WTC11 (cell line): ENCODE measurements around the gene PNCK. TPM values are rescaled to one million over a fixed set of nuclear protein-coding genes. Genes with fewer than 3 reads are reported as not detected.
"Not testable (repeated sequence)": the region's sequence is repeated elsewhere in the genome, so short reads cannot be mapped to it uniquely, and the experiment has no call there.

ENCODE experiments used
- ATAC-seq: fragments of 200-7000 bp; cut with Tn5 transposase; 2 replicates; pipeline ENCODE4 v1.10.0; 2021; ENCODE audit warnings: mild to moderate bottlenecking, moderate library complexity
- CTCF ChIA-PET: fragments of 300-600 bp; sonication (Branson Sonifier 250); formaldehyde crosslinking; loops from one replicate; lab custom pipeline; 2021; ENCODE audit warnings: antibody characterized with exemption; lab: Charles Lee
- POLR2A ChIA-PET: fragments of 350-600 bp; sonication (Branson Sonifier 250); formaldehyde crosslinking; loops from one replicate; lab custom pipeline; 2021; ENCODE audit warnings: antibody characterized with exemption; lab: Charles Lee
- DNase-seq: peaks from one replicate; pipeline ENCODE4 v3.0.0; 2021; ENCODE audit warnings: low spot score
- H3K27ac Mint-ChIP-seq: 2 replicates; pipeline ENCODE4 v1.8.0; 2021; ENCODE audit warnings: mixed read lengths
- H3K27me3 Mint-ChIP-seq: 2 replicates; pipeline ENCODE4 v1.8.0; 2021; ENCODE audit warnings: low read depth, mild to moderate bottlenecking, moderate library complexity, mixed read lengths
- H3K36me3 Mint-ChIP-seq: 2 replicates; pipeline ENCODE4 v1.8.0; 2021; ENCODE audit warnings: mixed read lengths
- H3K4me1 Mint-ChIP-seq: 2 replicates; pipeline ENCODE4 v1.8.0; 2022; ENCODE audit warnings: mixed read lengths
- H3K4me3 Mint-ChIP-seq: 2 replicates; pipeline ENCODE4 v1.8.0; 2021; ENCODE audit warnings: mild to moderate bottlenecking, moderate library complexity, mixed read lengths
- H3K9me3 Mint-ChIP-seq: 2 replicates; pipeline ENCODE4 v1.8.0; 2021; ENCODE audit warnings: mixed read lengths
- ATF6 ChIP-seq: sonication (generic); formaldehyde crosslinking; IDR thresholded peaks from 2 replicates; pipeline ENCODE4 v1.8.1; 2023; ENCODE audit warnings: mild to moderate bottlenecking, missing genetic modification reagents
- CREB1 ChIP-seq: sonication (generic); formaldehyde crosslinking; IDR thresholded peaks from 2 replicates; pipeline ENCODE4 v1.8.0; 2023; ENCODE audit warnings: mild to moderate bottlenecking, missing genetic modification reagents
- CREM ChIP-seq: sonication (generic); formaldehyde crosslinking; IDR thresholded peaks from 2 replicates; pipeline ENCODE4 v1.8.1; 2022; ENCODE audit warnings: mild to moderate bottlenecking, missing genetic modification reagents, moderate library complexity
- ERG ChIP-seq: fragments of 250-450 bp; sonication (Bioruptor Pico); IDR thresholded peaks from 2 replicates; pipeline ENCODE4 v1.8.0; 2021; ENCODE audit warnings: mild to moderate bottlenecking
- FOXJ3 ChIP-seq: sonication (generic); formaldehyde crosslinking; IDR thresholded peaks from 2 replicates; pipeline ENCODE4 v1.9.0; 2021; ENCODE audit warnings: missing genetic modification reagents, mild to moderate bottlenecking, borderline replicate concordance
- GRHL2 ChIP-seq: fragments of 250-450 bp; sonication (Bioruptor Pico); IDR thresholded peaks from 2 replicates; pipeline ENCODE4 v1.8.0; 2022; ENCODE audit warnings: mild to moderate bottlenecking, moderate library complexity; ENCODE audit not compliant: insufficient replicate concordance, severe bottlenecking
- NFATC4 ChIP-seq: fragments of 250-450 bp; sonication (Bioruptor Pico); IDR thresholded peaks from 2 replicates; pipeline ENCODE4 v1.9.0; 2021; ENCODE audit warnings: mild to moderate bottlenecking
- NR1H2 ChIP-seq: sonication (generic); formaldehyde crosslinking; IDR thresholded peaks from 2 replicates; pipeline ENCODE4 v1.9.0; 2021; ENCODE audit warnings: mild to moderate bottlenecking, moderate library complexity, missing genetic modification reagents
- RELA ChIP-seq: sonication (generic); formaldehyde crosslinking; IDR thresholded peaks from 2 replicates; pipeline ENCODE4 v1.8.1; 2022; ENCODE audit warnings: missing genetic modification reagents, mild to moderate bottlenecking, borderline replicate concordance
- SMAD3 ChIP-seq: sonication (generic); formaldehyde crosslinking; IDR thresholded peaks from 2 replicates; pipeline ENCODE4 v1.8.0; 2022; ENCODE audit warnings: missing genetic modification reagents, mild to moderate bottlenecking, borderline replicate concordance
- TEAD1 ChIP-seq: sonication (generic); formaldehyde crosslinking; IDR thresholded peaks from 2 replicates; pipeline ENCODE4 v1.8.0; 2022; ENCODE audit warnings: mild to moderate bottlenecking, missing genetic modification reagents
- ZMAT4 ChIP-seq: fragments of 250-450 bp; sonication (Bioruptor Pico); IDR thresholded peaks from 2 replicates; pipeline ENCODE4 v1.9.0; 2021; ENCODE audit warnings: mild to moderate bottlenecking
- ZNF425 ChIP-seq: fragments of 250-450 bp; sonication (Bioruptor Pico); conservative IDR thresholded peaks from 2 replicates; pipeline ENCODE4 v1.9.0; 2021; ENCODE audit warnings: mild to moderate bottlenecking
- total RNA-seq: library from RNA; stranded (reverse); gene quantifications from 3 replicates; pipeline ENCODE4 v1.2.3, GENCODE V29; 2021
- TF ChIP-seq, protein P1 (sequence below): sonication (generic); formaldehyde crosslinking; IDR thresholded peaks from 2 replicates; pipeline ENCODE4 v1.8.1; 2022; ENCODE audit warnings: low read depth, mild to moderate bottlenecking, moderate library complexity, missing genetic modification reagents, borderline replicate concordance
- TF ChIP-seq, protein P2 (sequence below): sonication (generic); formaldehyde crosslinking; IDR thresholded peaks from 2 replicates; pipeline ENCODE4 v1.8.1; 2023; ENCODE audit warnings: mild to moderate bottlenecking, missing genetic modification reagents
- TF ChIP-seq, protein P3 (sequence below): sonication (generic); formaldehyde crosslinking; IDR thresholded peaks from 2 replicates; pipeline ENCODE4 v1.8.0; 2022; ENCODE audit warnings: mild to moderate bottlenecking, missing genetic modification reagents

The PNCK gene
- total RNA-seq, 1 experiment from 2014 or later: 8.6 TPM

- CTCF ChIA-PET: interaction anchor here (2.8 kb wide), 1 partner anchor 29 kb away, joined by 6 read pairs; no protein-coding TSS in a partner anchor
- H3K4me3 Mint-ChIP-seq, DNase-seq, POLR2A ChIA-PET, ATAC-seq, H3K36me3 Mint-ChIP-seq, H3K4me1 Mint-ChIP-seq, H3K27me3 Mint-ChIP-seq, H3K9me3 Mint-ChIP-seq: not testable (repeated sequence)
- H3K27ac Mint-ChIP-seq: peak overlapping the region; percentile 80
Observed at GRCh38 chrX:153696986-153697722, 23.5 kb upstream of the PNCK start.

- DNase-seq, H3K27me3 Mint-ChIP-seq, H3K9me3 Mint-ChIP-seq, POLR2A ChIA-PET, H3K27ac Mint-ChIP-seq, ATAC-seq, H3K4me1 Mint-ChIP-seq, H3K4me3 Mint-ChIP-seq, H3K36me3 Mint-ChIP-seq: not testable (repeated sequence)
- CTCF ChIA-PET: interaction anchor here (2.8 kb wide), 1 partner anchor 28 kb away, joined by 6 read pairs; no protein-coding TSS in a partner anchor
Observed at GRCh38 chrX:153696538-153696937, 22.9 kb upstream of the PNCK start.

- DNase-seq (no peak), ATAC-seq (no peak)
- H3K27ac Mint-ChIP-seq: no peak overlapping the region
- TF ChIP-seq, protein P1, sequence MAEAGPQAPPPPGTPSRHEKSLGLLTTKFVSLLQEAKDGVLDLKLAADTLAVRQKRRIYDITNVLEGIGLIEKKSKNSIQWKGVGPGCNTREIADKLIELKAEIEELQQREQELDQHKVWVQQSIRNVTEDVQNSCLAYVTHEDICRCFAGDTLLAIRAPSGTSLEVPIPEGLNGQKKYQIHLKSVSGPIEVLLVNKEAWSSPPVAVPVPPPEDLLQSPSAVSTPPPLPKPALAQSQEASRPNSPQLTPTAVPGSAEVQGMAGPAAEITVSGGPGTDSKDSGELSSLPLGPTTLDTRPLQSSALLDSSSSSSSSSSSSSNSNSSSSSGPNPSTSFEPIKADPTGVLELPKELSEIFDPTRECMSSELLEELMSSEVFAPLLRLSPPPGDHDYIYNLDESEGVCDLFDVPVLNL (CRISPR knock-in tag): no peak
- no peak for TF ChIP-seq RELA
- no peak for TF ChIP-seq ZMAT4
- TF ChIP-seq ERG (CRISPR knock-in tag): no peak
- no peak for TF ChIP-seq ATF6 (CRISPR knock-in tag)
- no peak for TF ChIP-seq CREB1
- TF ChIP-seq, protein P2, sequence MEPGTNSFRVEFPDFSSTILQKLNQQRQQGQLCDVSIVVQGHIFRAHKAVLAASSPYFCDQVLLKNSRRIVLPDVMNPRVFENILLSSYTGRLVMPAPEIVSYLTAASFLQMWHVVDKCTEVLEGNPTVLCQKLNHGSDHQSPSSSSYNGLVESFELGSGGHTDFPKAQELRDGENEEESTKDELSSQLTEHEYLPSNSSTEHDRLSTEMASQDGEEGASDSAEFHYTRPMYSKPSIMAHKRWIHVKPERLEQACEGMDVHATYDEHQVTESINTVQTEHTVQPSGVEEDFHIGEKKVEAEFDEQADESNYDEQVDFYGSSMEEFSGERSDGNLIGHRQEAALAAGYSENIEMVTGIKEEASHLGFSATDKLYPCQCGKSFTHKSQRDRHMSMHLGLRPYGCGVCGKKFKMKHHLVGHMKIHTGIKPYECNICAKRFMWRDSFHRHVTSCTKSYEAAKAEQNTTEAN (CRISPR knock-in tag): no peak
- TF ChIP-seq ZNF425 (CRISPR knock-in tag): no peak
- no peak for TF ChIP-seq SMAD3 (CRISPR knock-in tag)
- TF ChIP-seq FOXJ3 (CRISPR knock-in tag): no peak
- no peak for TF ChIP-seq CREM (CRISPR knock-in tag)
- no peak for TF ChIP-seq TEAD1 (CRISPR knock-in tag)
- TF ChIP-seq GRHL2 (CRISPR knock-in tag): no peak
- TF ChIP-seq NR1H2 (CRISPR knock-in tag): no peak
- no peak for TF ChIP-seq NFATC4 (CRISPR knock-in tag)
- TF ChIP-seq, protein P3, sequence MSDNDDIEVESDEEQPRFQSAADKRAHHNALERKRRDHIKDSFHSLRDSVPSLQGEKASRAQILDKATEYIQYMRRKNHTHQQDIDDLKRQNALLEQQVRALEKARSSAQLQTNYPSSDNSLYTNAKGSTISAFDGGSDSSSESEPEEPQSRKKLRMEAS (CRISPR knock-in tag): no peak
- H3K27me3 Mint-ChIP-seq: no peaks in the 10 kb centered on the region
- no peak overlapping the region for H3K4me3 Mint-ChIP-seq
- ChIA-PET CTCF (interaction anchor here (2.8 kb wide), 1 partner anchor 28 kb away, joined by 6 read pairs; no protein-coding TSS in a partner anchor), POLR2A (no interaction called here)
- H3K4me1 Mint-ChIP-seq: no peaks in the 10 kb centered on the region
- no peaks in the 10 kb centered on the region for H3K9me3 Mint-ChIP-seq
- H3K36me3 Mint-ChIP-seq: peaks cover 3% of the 10 kb centered on the region; the same call in 1 of the 2 replicates
Observed at GRCh38 chrX:153696100-153696499, 22.5 kb upstream of the PNCK start.
